Karpas-422 (cell line): ENCODE results near the gene STK17A. TPM values are rescaled to one million over a fixed set of nuclear protein-coding genes. Genes with fewer than 3 reads are reported as not detected.

Source experiments
- DNase-seq: peaks from one replicate; pipeline ENCODE4 v3.0.0-alpha.2; 2015
- H2AFZ ChIP-seq: fragments of 200-600 bp; sonication (generic); 2 replicates; pipeline ENCODE4 v1.6.1; 2014; ENCODE audit warnings: antibody characterized with exemption, low read length, mixed read lengths
- H3K27ac ChIP-seq: fragments of 200-600 bp; sonication (generic); 2 replicates; pipeline ENCODE4 v1.5.1; 2014; ENCODE audit warnings: mild to moderate bottlenecking, low read length, moderate library complexity
- H3K27me3 ChIP-seq: fragments of 200-600 bp; sonication (generic); 2 replicates; pipeline ENCODE4 v1.6.1; 2014; ENCODE audit warnings: low read length, mixed read lengths
- H3K36me3 ChIP-seq: fragments of 200-600 bp; sonication (generic); 2 replicates; pipeline ENCODE4 v1.6.1; 2014; ENCODE audit warnings: low read length, mixed read lengths; ENCODE audit not compliant: insufficient read depth
- H3K4me1 ChIP-seq: fragments of 200-600 bp; sonication (generic); 2 replicates; pipeline ENCODE4 v1.6.1; 2014; ENCODE audit warnings: mild to moderate bottlenecking, low read length, mixed read lengths
- H3K4me2 ChIP-seq: fragments of 200-600 bp; sonication (generic); 2 replicates; pipeline ENCODE4 v1.6.1; 2014; ENCODE audit warnings: low read length, low read depth, mild to moderate bottlenecking; ENCODE audit not compliant: poor library complexity, severe bottlenecking
- H3K4me3 ChIP-seq: fragments of 200-600 bp; sonication (generic); 2 replicates; pipeline ENCODE4 v1.5.1; 2014; ENCODE audit warnings: mild to moderate bottlenecking, antibody characterized with exemption, low read length, mixed read lengths
- H3K79me2 ChIP-seq: fragments of 200-600 bp; sonication (generic); 2 replicates; pipeline ENCODE4 v1.6.1; 2014; ENCODE audit warnings: mild to moderate bottlenecking, low read length, mixed read lengths
- H3K9ac ChIP-seq: fragments of 200-600 bp; sonication (generic); 2 replicates; pipeline ENCODE4 v1.6.0; 2014; ENCODE audit warnings: low read length
- H3K9me2 ChIP-seq: fragments of 200-600 bp; sonication (generic), shearing (Covaris generic); replicated peaks from 2 replicates; pipeline ENCODE4 v1.6.0; 2014; ENCODE audit warnings: mild to moderate bottlenecking, low read length, moderate library complexity; ENCODE audit not compliant: insufficient read depth
- H3K9me3 ChIP-seq: fragments of 300-700, 200-600 bp; sonication (generic); 2 replicates; pipeline ENCODE4 v1.6.1; 2014; ENCODE audit warnings: low read length, mixed read lengths
- H4K20me1 ChIP-seq: fragments of 200-600 bp; sonication (generic); 2 replicates; pipeline ENCODE4 v1.6.1; 2014; ENCODE audit warnings: mild to moderate bottlenecking, antibody characterized with exemption, low read length, low read depth; ENCODE audit not compliant: insufficient read depth
- total RNA-seq: library from RNA; depleted of rRNA; stranded (reverse); fragments of >200 nt; shearing (Covaris generic); gene quantifications from 2 replicates; pipeline ENCODE4 v1.2.3, GENCODE V29; 2014; ENCODE audit warnings: low replicate concordance

Gene STK17A
- total RNA-seq, 1 experiment from 2014 or later: 8.2 TPM

DNA sequence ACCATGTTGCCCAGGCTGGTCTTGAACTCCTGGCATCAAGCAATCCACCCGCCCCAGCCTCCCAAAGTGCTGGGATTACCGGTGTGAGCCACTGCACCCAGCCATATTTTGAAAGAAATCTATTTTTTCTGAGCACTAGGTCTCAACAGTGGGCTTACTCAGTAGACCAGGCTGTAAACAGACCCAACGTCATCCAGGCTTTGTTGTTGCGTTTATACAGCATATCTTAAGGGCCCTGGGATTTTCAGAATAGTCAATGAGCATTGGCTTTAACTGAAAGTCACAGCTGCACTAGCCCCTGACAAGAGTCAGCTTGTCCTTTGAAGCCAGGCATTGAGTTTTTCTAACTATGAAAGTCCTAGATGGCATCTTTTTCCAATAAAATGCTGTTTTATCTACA, 49.8 kb downstream of the STK17A start:
- H3K4me1 ChIP-seq: no peaks in the 10 kb centered on the region
- H3K4me2 ChIP-seq: no peak overlapping the region
- DNase-seq: no peak
- H3K27ac ChIP-seq: no peak overlapping the region
- H3K27me3 ChIP-seq: no peaks in the 10 kb centered on the region
- no peak overlapping the region for H2AFZ ChIP-seq
- H3K9ac ChIP-seq: no peak overlapping the region
- no peak overlapping the region for H3K4me3 ChIP-seq
- H3K9me2 ChIP-seq: no peaks in the 10 kb centered on the region
- no peaks in the 10 kb centered on the region for H3K9me3 ChIP-seq
- no peaks in the 10 kb centered on the region for H3K79me2 ChIP-seq
- no peaks in the 10 kb centered on the region for H4K20me1 ChIP-seq
- peaks cover 28% of the 10 kb centered on the region; the same call in 1 of the 2 replicates for H3K36me3 ChIP-seq

DNA sequence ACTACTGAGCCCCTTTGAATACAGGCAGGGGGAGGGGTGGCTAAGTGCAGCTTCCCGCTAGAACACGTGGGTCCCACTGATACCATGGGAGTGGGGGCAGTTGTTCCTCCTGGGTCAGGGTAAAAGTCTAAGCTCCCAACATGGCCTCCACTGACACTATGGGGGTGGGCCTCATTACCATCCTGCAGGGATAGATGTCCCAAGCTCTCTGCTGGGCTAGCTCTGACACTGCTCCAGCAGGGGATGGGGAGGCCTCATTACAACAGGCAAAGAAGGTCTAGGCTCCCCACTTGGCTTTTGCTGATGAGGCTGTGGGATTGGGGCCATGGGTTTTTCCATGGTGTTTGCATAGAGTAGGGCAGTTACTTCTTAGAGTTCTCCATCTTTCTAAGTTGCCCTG, 51.5 kb downstream of the STK17A start:
- no peak overlapping the region for H3K27ac ChIP-seq
- H3K36me3 ChIP-seq: peaks cover 38% of the 10 kb centered on the region; the same call in 1 of the 2 replicates

DNA sequence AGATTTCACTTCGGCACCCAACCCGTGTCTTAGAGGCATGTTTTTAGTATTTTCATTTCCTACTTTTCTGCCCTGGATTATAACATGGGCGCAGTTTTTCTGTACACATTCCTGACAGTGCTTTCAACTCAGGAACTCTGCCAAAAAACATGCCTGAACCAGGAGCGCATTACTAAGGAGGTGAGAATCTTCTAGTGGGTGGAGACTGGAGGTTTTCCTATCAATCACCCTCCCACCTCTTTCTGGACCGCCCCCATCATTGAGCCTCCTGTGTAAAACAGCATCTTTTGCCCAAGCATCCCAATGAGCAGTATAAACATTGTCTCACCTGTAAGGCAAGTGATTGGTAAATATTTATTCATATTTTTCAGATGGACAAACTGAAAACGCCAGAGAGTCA, 53.2 kb downstream of the STK17A start:
- Histone ChIP-seq H3K9me3 (no peaks in the 10 kb centered on the region), H3K4me3 (no peak overlapping the region), H4K20me1 (no peaks in the 10 kb centered on the region), H3K4me2 (no peak overlapping the region), H3K79me2 (no peaks in the 10 kb centered on the region), H3K4me1 (no peaks in the 10 kb centered on the region), H3K9me2 (no peaks in the 10 kb centered on the region), H3K27me3 (no peaks in the 10 kb centered on the region), H3K27ac (no peak overlapping the region), H2AFZ (no peak overlapping the region), H3K36me3 (peaks cover 51% of the 10 kb centered on the region; the same call in 1 of the 2 replicates), H3K9ac (no peak overlapping the region)
- no peak for DNase-seq

More for the DNA sequence above, 51.5 kb downstream of the STK17A start:
- H3K9ac ChIP-seq: no peak overlapping the region
- no peaks in the 10 kb centered on the region for H3K79me2 ChIP-seq
- H3K4me1 ChIP-seq: no peaks in the 10 kb centered on the region
- no peak overlapping the region for H2AFZ ChIP-seq
- H4K20me1 ChIP-seq: no peaks in the 10 kb centered on the region
- no peaks in the 10 kb centered on the region for H3K9me2 ChIP-seq
- DNase-seq: no peak
- H3K27me3 ChIP-seq: no peaks in the 10 kb centered on the region
- H3K9me3 ChIP-seq: no peaks in the 10 kb centered on the region
- no peak overlapping the region for H3K4me2 ChIP-seq
- no peak overlapping the region for H3K4me3 ChIP-seq

DNA sequence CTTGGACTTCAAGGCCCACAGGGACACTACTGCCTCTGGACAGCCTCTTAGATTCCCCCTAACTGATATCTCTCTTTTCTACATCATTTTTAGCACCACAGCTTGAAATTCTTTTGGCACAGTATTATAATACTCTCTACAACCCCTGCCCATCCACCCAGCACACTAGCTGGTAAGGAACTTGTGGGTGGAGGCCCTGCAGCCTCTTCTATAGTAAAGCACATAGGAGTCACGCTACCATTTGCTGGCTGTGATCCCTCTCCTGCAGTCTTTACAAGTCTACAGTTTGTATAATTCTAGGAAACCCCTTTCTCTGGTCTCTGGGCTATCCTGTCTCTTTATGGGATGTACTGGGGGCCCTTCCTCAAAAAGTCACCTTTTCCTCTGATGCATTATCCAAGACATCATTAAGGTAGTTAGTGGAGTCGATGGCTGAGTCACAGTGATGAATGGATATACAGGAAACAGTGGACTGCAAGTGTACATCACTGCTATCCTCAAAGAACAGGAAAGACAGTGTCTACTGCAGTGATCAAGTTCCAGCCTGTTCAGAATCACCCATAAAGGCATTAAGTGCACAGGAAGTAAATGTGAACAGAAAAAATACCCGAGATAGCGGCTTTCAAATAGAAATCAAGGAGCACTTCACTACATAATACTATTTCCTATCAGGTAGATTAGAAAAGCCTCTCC, 54.4 kb downstream of the STK17A start:
- H3K9me2 ChIP-seq: no peaks in the 10 kb centered on the region
- no peaks in the 10 kb centered on the region for H3K4me1 ChIP-seq
- no peaks in the 10 kb centered on the region for H3K9me3 ChIP-seq
- no peaks in the 10 kb centered on the region for H3K79me2 ChIP-seq
- H3K4me2 ChIP-seq: no peak overlapping the region
- no peak overlapping the region for H2AFZ ChIP-seq
- H3K9ac ChIP-seq: no peak overlapping the region
- no peak overlapping the region for H3K27ac ChIP-seq
- H4K20me1 ChIP-seq: no peaks in the 10 kb centered on the region
- H3K36me3 ChIP-seq: peaks cover 51% of the 10 kb centered on the region; the same call in 1 of the 2 replicates
- H3K27me3 ChIP-seq: no peaks in the 10 kb centered on the region
- DNase-seq: no peak
- H3K4me3 ChIP-seq: no peak overlapping the region

DNA sequence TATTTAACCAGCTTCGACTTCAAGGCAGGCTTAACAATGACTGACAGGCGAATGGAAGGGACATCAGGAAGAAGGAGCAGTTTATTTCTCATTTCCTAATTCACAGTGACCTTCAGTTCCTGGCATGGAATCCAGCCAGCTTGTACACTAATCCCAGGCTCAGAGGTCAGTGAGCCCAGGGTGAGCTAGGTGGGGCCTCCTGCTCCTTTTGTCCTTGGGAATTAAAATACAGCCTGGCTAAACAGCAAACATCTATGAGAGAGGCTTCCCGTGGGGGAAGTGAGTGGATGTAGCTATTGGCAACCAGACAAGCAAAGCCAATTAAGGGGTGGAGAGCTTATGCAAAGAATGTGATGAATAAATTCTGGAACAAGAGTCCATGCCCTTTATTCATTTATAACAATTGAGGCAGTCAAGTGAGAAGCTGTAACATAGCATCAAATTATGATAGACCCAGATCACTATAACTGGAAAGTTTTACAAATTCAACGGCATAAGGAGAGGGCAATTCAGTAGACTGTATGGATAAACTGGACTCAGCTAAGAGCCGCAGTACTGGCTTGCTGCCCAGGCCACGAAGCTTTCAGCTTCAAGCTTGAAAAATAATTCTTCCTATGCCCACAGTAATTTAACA, 57.1 kb downstream of the STK17A start:
- H3K79me2 ChIP-seq: no peaks in the 10 kb centered on the region
- DNase-seq: no peak
- H3K4me2 ChIP-seq: no peak overlapping the region
- no peak overlapping the region for H3K27ac ChIP-seq
- H3K9ac ChIP-seq: no peak overlapping the region
- H3K9me3 ChIP-seq: no peaks in the 10 kb centered on the region
- no peaks in the 10 kb centered on the region for H3K27me3 ChIP-seq
- no peak overlapping the region for H2AFZ ChIP-seq
- H3K9me2 ChIP-seq: no peaks in the 10 kb centered on the region
- H3K4me3 ChIP-seq: no peak overlapping the region
- H3K36me3 ChIP-seq: peaks cover 44% of the 10 kb centered on the region; the same call in 1 of the 2 replicates
- no peaks in the 10 kb centered on the region for H4K20me1 ChIP-seq
- no peaks in the 10 kb centered on the region for H3K4me1 ChIP-seq

DNA sequence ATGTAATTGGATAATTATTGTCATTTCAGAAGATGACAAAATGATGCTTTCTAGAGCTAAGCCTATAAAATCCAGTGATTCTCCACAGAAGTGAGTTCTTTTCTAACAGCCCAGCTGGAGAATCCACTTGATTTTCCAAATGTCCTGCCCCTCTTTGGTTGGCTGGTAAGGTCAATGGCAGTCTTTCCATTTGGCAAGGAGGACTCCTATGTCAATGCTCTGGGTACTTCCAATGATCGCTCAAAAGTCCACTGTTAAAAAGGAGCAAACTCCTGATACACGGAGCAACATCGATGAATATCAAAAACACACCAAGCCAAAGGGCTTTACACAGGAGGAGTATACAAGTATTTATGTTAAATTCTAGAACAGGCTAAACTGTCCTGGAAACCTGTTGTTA, 57.8 kb downstream of the STK17A start:
- Histone ChIP-seq H3K9me3 (no peaks in the 10 kb centered on the region), H3K27ac (no peak overlapping the region), H2AFZ (no peak overlapping the region), H3K4me3 (no peak overlapping the region), H3K27me3 (no peaks in the 10 kb centered on the region), H3K4me2 (no peak overlapping the region), H3K36me3 (peaks cover 42% of the 10 kb centered on the region; the same call in 1 of the 2 replicates), H3K9me2 (no peaks in the 10 kb centered on the region), H3K9ac (no peak overlapping the region), H3K79me2 (0 out of 2 replicates have a peak, but pooled peaks cover 2% of the 10 kb centered on the region), H3K4me1 (peaks cover 1% of the 10 kb centered on the region), H4K20me1 (no peaks in the 10 kb centered on the region)
- DNase-seq: no peak

DNA sequence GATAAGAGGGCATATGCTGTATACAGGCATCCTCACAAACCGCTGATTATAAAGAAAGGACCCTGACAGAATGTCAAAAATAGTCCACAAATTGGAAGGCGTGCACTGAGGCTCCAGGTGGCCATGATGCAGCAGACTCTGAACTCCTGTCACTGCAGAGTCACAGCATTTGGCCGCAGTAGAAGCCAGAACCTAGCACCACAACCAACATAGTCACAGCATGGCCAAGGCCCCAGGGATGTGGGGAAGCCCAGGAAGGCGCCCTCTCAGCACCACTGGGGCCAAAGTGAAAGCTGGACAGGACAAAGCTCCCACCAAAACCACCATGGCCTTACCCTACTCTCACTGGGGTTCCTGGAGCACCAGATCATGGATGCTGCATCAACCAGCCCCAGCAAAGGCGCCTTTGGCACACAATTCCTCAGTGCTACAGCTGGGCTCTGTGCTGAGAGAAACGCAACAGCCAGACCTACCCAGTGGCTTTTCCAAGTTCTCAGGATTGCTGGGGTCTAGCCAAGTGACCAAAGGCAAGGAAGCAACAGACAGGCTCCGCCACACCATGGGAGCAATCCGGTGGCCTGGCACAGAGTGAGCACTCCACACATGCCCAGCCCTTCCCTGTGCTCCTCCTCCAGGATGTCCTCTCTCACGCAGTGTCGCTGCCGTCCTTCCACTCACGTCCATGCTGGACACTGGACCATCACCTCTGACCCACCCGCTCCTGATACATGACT, 60.2 kb downstream of the STK17A start:
- Histone ChIP-seq H3K36me3 (peaks cover 22% of the 10 kb centered on the region; the same call in 1 of the 2 replicates), H3K27ac (no peak overlapping the region)

DNA sequence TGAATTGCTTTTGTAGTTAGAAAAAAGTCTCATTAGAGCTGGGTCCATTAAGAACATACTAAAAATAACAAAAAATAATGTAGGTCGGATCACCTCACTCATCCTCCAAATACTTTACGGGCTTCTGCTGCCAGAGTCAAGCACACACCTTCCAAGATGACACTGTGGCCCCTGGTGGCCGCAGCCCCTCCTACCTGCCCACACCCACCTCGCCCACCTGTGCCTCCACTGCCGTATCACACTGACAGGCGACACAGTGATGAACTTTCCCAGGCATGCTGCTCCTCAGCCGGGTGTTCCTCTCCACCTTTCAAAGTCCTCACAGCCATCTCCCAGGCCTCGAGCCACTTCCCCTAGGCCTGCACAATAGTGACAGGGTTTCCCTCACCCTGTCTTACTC, 60.9 kb downstream of the STK17A start:
- H3K4me2 ChIP-seq: no peak overlapping the region
- H2AFZ ChIP-seq: no peak overlapping the region
- no peak for DNase-seq
- H3K9ac ChIP-seq: no peak overlapping the region
- H3K79me2 ChIP-seq: peaks cover 14% of the 10 kb centered on the region
- no peak overlapping the region for H3K27ac ChIP-seq
- H4K20me1 ChIP-seq: no peaks in the 10 kb centered on the region
- H3K4me3 ChIP-seq: no peak overlapping the region
- H3K9me3 ChIP-seq: no peaks in the 10 kb centered on the region
- no peaks in the 10 kb centered on the region for H3K27me3 ChIP-seq
- no peaks in the 10 kb centered on the region for H3K9me2 ChIP-seq
- peaks cover 18% of the 10 kb centered on the region; the same call in 1 of the 2 replicates for H3K36me3 ChIP-seq
- H3K4me1 ChIP-seq: peaks cover 33% of the 10 kb centered on the region

More for the DNA sequence above, 60.2 kb downstream of the STK17A start:
- no peaks in the 10 kb centered on the region for H3K9me2 ChIP-seq
- H2AFZ ChIP-seq: no peak overlapping the region
- H3K4me2 ChIP-seq: no peak overlapping the region
- no peak overlapping the region for H3K9ac ChIP-seq
- H4K20me1 ChIP-seq: no peaks in the 10 kb centered on the region
- no peaks in the 10 kb centered on the region for H3K9me3 ChIP-seq
- DNase-seq: no peak
- peaks cover 14% of the 10 kb centered on the region for H3K79me2 ChIP-seq
- H3K4me3 ChIP-seq: no peak overlapping the region
- peaks cover 25% of the 10 kb centered on the region for H3K4me1 ChIP-seq
- no peaks in the 10 kb centered on the region for H3K27me3 ChIP-seq
